Hepatocyte (in vitro differentiated cells): ENCODE data around the gene TOMM22.

Experiments
- CTCF ChIP-seq: fragments of 200-600 bp; sonication (generic); IDR thresholded peaks from 2 replicates; pipeline ENCODE4 v1.5.1; 2016; ENCODE audit warnings: antibody characterized with exemption, mild to moderate bottlenecking; ENCODE audit not compliant: poor library complexity
- EZH2 ChIP-seq: fragments of 200-600 bp; sonication (generic); IDR thresholded peaks from 2 replicates; pipeline ENCODE4 v1.6.1; 2016; ENCODE audit warnings: antibody characterized with exemption, mild to moderate bottlenecking, borderline replicate concordance

GRCh38 chr22:38724176-38724575, 42.4 kb downstream of the TOMM22 start:
- TF ChIP-seq CTCF (no peak), EZH2 (no peak)
